BE2C (cell line): Measurements from ENCODE around the gene ANKFN1.

ENCODE experiments used
- DNase-seq: peaks from one replicate; pipeline ENCODE4 v3.0.0-alpha.2; 2020
- H3K27me3 ChIP-seq: fragments of 250-450 bp; sonication (Bioruptor Pico); 2 replicates; pipeline ENCODE4 v1.5.1; 2020; ENCODE audit warnings: mild to moderate bottlenecking
- H3K36me3 ChIP-seq: fragments of 250-450 bp; sonication (Bioruptor Pico); 2 replicates; pipeline ENCODE4 v1.5.1; 2020; ENCODE audit warnings: mild to moderate bottlenecking
- H3K4me1 ChIP-seq: fragments of 250-450 bp; sonication (Bioruptor Pico); 2 replicates; pipeline ENCODE4 v1.5.1; 2020
- H3K4me3 ChIP-seq: 2 replicates; pipeline ENCODE4 v1.5.1; 2011; ENCODE audit warnings: low read depth, low read length
- H3K9me3 ChIP-seq: fragments of 250-450 bp; sonication (Bioruptor Pico); 2 replicates; pipeline ENCODE4 v1.5.1; 2020
- CTCF ChIP-seq: IDR thresholded peaks from 2 replicates; pipeline ENCODE4 v1.5.1; 2012; ENCODE audit warnings: mild to moderate bottlenecking, low read depth, low read length

ANKFN1 gene

GRCh38 chr17:56314984-56315602, 161.8 kb downstream of the ANKFN1 start:
- no peak for TF ChIP-seq CTCF
- no peaks in the 10 kb centered on the region for H3K9me3 ChIP-seq
- H3K4me3 ChIP-seq, result no peak overlapping the region
- H3K4me1 ChIP-seq, result no peaks in the 10 kb centered on the region
- DNase-seq, result no peak
- no peaks in the 10 kb centered on the region for H3K36me3 ChIP-seq
- no peaks in the 10 kb centered on the region; the same call in 1 of the 2 replicates for H3K27me3 ChIP-seq

GRCh38 chr17:56316604-56317003, 163.3 kb downstream of the ANKFN1 start:
- no peak for TF ChIP-seq CTCF
- H3K27me3 ChIP-seq, result no peaks in the 10 kb centered on the region; the same call in 1 of the 2 replicates
- no peaks in the 10 kb centered on the region for H3K4me1 ChIP-seq
- no peaks in the 10 kb centered on the region for H3K36me3 ChIP-seq
- H3K9me3 ChIP-seq, result no peaks in the 10 kb centered on the region
- DNase-seq, result no peak
- no peak overlapping the region for H3K4me3 ChIP-seq

- no peak for TF ChIP-seq CTCF
- H3K9me3 ChIP-seq, result no peaks in the 10 kb centered on the region
- H3K4me3 ChIP-seq, result no peak overlapping the region
- no peaks in the 10 kb centered on the region for H3K36me3 ChIP-seq
- no peaks in the 10 kb centered on the region for H3K4me1 ChIP-seq
- DNase-seq, result no peak
- H3K27me3 ChIP-seq, result peaks cover 4% of the 10 kb centered on the region; the same call in 1 of the 2 replicates
Measured at GRCh38 chr17:56317351-56318208, 164.3 kb downstream of the ANKFN1 start.

GRCh38 chr17:56319531-56319930, 166.3 kb downstream of the ANKFN1 start:
- peak; percentile 60 for TF ChIP-seq CTCF
- Histone ChIP-seq H3K36me3 (no peaks in the 10 kb centered on the region), H3K4me1 (no peaks in the 10 kb centered on the region), H3K4me3 (no peak overlapping the region), H3K27me3 (peaks cover 4% of the 10 kb centered on the region; the same call in 1 of the 2 replicates), H3K9me3 (no peaks in the 10 kb centered on the region)
- DNase-seq, result no peak

GRCh38 chr17:56320443-56320842, 167.2 kb downstream of the ANKFN1 start:
- no peaks in the 10 kb centered on the region for H3K4me1 ChIP-seq
- H3K4me3 ChIP-seq, result no peak overlapping the region
- H3K9me3 ChIP-seq, result no peaks in the 10 kb centered on the region
- H3K27me3 ChIP-seq, result peaks cover 4% of the 10 kb centered on the region; the same call in 1 of the 2 replicates
- no peak for TF ChIP-seq CTCF
- H3K36me3 ChIP-seq, result no peaks in the 10 kb centered on the region
- no peak for DNase-seq

GRCh38 chr17:56322991-56323390, 169.7 kb downstream of the ANKFN1 start:
- DNase-seq, result no peak
- H3K27me3 ChIP-seq, result peaks cover 6% of the 10 kb centered on the region; the same call in 1 of the 2 replicates
- TF ChIP-seq CTCF, result no peak
- no peak overlapping the region for H3K4me3 ChIP-seq
- no peaks in the 10 kb centered on the region for H3K36me3 ChIP-seq
- no peaks in the 10 kb centered on the region for H3K9me3 ChIP-seq
- H3K4me1 ChIP-seq, result no peaks in the 10 kb centered on the region
